ENCODE data around the gene ETFDH.

Gene ETFDH

DNA sequence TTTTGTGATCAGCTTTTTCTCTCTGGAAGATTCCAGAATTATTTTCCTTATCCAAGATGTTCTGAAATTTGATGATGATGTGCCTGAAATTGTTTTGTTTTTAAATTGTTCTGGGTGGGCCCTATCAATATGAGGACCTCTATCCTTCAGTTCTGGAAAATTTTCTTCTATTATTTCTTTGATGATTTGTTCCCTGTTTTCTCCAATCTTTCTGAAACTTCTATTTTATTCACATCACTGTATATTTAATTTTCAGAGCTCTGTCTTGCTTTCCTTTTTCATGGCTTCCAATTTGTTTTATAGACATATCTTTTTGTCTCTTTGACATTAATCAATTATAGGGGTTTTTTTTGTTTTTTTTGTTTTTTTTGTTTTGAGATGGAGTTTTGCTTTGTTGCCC is 84.5 kb downstream of the ETFDH start:
- TF ChIP-seq ZNF274 (IDR thresholded peaks at IDR 0.05; ENCODE audit: low read depth, low read length): no peak
- H3K4me3 ChIP-seq (ENCODE audit: low read length): no peak overlapping the region

DNA sequence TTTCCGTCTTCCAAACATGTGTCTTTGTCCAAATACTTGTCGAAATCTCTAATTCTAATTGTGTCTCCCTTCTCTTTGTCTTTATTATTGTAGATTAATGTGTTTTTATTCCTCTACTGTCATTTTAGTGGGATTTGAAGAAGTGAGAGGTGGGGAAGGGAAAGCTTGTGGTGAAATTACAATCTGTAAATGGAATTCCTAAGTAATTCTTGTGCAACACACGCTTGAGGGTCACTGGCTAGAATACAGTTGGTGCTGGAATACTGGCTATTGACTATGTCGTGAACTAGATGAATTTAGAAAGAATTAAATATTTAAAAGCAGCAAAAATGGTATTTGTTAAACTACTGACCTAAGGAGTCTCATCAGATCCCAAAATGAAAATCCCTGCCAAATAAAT is 86.0 kb downstream of the ETFDH start:
- TF ChIP-seq ZNF274 (IDR thresholded peaks at IDR 0.05; ENCODE audit: low read depth, low read length): no peak
- H3K4me3 ChIP-seq (ENCODE audit: low read length): no peak overlapping the region

DNA sequence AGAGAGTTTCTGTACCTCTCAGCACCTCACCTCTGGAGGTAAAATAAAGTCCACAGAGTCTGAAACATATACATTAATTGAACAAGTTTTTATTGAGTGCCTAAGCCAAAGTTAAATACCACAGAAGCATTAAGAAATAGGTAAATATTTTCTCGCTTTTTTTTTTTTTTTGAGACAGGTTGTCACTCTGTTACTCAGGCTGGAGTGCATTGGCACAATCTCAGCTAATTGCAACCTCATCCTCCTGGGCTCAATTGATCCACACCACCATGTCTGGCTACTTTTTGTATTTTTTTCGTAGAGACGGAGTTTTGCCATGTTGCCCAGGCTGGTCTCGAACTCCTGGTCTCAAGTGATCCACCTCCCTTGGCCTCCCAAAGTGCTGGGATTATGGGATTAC is 86.6 kb downstream of the ETFDH start:
- TF ChIP-seq ZNF274 (IDR thresholded peaks at IDR 0.05; ENCODE audit: low read depth, low read length): no peak
- no peak overlapping the region for H3K4me3 ChIP-seq (ENCODE audit: low read length)

All from GM08714 (cell line).